Measurements from ENCODE around the gene TOM1L2.

- TF ChIP-seq EZH2 (IDR thresholded peaks at IDR 0.05; ENCODE audit: borderline replicate concordance, low read depth, low read length, severe bottlenecking), result no peak
- TF ChIP-seq, protein P1, sequence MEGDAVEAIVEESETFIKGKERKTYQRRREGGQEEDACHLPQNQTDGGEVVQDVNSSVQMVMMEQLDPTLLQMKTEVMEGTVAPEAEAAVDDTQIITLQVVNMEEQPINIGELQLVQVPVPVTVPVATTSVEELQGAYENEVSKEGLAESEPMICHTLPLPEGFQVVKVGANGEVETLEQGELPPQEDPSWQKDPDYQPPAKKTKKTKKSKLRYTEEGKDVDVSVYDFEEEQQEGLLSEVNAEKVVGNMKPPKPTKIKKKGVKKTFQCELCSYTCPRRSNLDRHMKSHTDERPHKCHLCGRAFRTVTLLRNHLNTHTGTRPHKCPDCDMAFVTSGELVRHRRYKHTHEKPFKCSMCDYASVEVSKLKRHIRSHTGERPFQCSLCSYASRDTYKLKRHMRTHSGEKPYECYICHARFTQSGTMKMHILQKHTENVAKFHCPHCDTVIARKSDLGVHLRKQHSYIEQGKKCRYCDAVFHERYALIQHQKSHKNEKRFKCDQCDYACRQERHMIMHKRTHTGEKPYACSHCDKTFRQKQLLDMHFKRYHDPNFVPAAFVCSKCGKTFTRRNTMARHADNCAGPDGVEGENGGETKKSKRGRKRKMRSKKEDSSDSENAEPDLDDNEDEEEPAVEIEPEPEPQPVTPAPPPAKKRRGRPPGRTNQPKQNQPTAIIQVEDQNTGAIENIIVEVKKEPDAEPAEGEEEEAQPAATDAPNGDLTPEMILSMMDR (IDR thresholded peaks at IDR 0.05; ENCODE audit: borderline replicate concordance, extremely low read depth, low read length, poor library complexity, severe bottlenecking), result no peak
Measured at GRCh38 chr17:17990282-17990681, 18.1 kb upstream of the TOM1L2 start.
